Measurements from ENCODE around the gene GALNT2.

GALNT2 gene

DNA sequence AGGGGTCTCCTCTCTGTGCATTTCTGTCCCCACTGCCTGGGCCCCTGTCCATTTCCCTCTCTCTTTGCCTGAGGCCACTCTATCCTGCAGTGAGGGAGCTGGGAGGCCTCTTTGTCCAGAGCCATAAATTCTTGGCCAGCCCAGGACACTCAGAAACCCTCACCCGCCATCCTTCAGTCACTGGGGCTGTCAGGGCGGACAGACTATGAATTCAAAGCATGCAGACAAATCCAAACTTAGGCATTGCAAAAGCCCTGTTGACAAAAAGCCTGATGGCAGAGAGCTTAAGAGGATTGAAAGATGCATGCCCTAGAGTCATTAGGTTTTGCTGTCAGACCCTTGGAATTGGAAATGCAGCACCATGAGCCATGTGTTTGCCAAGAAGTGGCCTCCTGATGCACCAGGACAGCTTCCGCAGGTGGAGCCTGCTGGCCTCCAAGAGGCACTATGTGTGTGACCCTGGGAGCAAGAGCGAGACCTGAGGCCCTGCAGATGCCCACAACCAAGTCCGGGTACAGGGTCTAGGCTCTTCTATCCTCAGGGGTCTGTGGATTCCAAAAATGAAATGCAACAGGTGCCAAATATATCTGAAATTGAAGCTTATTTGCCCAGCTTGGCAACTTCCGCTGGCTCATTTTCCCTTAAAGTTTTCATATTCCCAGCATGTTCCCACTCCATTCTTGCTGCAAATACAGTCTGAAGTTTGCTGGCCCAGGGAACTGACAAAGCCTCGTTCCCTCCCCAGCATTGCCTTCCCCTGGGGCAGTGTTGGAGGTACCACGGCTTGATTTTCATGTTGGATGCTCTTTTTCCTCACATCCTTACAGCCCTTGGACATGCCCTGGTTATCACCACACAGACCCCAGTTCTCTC, 181.2 kb downstream of the GALNT2 start:
- H3K9me3 Mint-ChIP-seq: no peaks in the 10 kb centered on the region
- H3K27me3 Mint-ChIP-seq: no peaks in the 10 kb centered on the region
- H3K27ac Mint-ChIP-seq: peak overlapping the region; percentile 68
- peaks cover 17 to 25% of the 10 kb centered on the region in 2 donors for H3K4me1 Mint-ChIP-seq
- H3K4me3 Mint-ChIP-seq: no peak overlapping the region
- DNase-seq: no peak
- H3K36me3 Mint-ChIP-seq: peaks cover 74 to 82% of the 10 kb centered on the region in 2 donors
- ATAC-seq (replicated peaks): no peak

DNA sequence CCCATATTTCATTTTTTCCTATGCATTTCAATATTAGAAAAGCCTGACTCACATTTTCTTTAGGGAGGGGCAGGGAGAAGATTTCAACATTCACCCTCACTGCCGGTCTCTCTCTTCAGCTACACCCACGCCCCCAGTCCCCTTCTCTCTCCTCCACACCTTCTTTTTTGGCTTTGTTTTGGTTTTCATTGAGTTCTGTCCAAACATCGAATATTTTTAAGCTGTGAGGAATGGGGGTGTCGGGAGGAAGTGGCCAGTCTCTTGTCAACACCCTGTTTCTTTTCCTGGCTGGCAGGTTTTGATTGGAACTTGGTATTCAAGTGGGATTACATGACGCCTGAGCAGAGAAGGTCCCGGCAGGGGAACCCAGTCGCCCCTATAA, 181.8 kb downstream of the GALNT2 start:
- Mint-ChIP-seq H3K27ac (peak overlapping the region; percentile 21), H3K9me3 (no peaks in the 10 kb centered on the region), H3K4me3 (no peak overlapping the region), H3K36me3 (peaks cover 72 to 80% of the 10 kb centered on the region in 2 donors), H3K4me1 (peaks cover 15 to 24% of the 10 kb centered on the region in 2 donors), H3K27me3 (no peaks in the 10 kb centered on the region)
- ATAC-seq (replicated peaks) (no peak), DNase-seq (no peak)

DNA sequence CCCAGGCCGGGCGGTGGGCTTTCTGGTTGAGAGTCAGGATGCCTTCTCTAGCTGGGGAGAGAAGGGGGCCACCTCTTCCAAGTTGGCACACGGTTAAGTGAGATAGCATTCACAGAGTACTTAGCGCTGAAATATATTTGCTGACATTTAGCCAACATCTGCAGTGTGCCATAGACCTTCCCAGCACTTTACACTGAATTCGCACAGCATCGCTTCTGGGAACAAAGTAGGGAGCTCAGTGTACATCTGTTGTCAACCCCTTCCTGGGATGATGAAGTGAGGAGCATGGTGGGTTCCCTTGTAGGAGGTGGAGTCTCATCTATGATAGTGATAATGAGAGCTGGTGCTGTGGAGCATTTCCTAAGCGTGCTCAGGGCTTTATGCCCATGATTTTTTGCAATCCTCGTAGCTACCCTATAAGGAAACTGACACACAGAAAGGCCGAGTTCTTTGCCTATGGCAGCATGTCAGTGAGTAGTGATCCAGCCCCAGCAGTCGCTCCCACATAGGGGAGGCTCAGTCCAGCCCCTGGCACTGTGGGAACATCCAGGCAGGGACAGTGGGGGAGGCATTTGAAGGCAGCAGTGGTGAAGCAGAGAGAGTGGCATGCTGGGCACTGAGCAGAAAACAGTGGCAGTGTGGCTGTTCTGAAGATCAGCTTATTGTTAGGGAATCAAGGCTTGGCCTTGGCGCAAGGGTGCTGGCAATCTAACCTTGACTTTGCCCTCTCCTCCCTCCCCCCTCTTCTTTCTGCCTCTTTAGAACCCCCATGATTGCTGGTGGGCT, 182.8 kb downstream of the GALNT2 start:
- H3K27me3 Mint-ChIP-seq: no peaks in the 10 kb centered on the region
- peaks cover 72 to 79% of the 10 kb centered on the region in 2 donors for H3K36me3 Mint-ChIP-seq
- no peak for ATAC-seq (replicated peaks)
- H3K4me3 Mint-ChIP-seq: no peak overlapping the region
- H3K9me3 Mint-ChIP-seq: no peaks in the 10 kb centered on the region
- DNase-seq: no peak
- peaks cover 14 to 24% of the 10 kb centered on the region in 2 donors for H3K4me1 Mint-ChIP-seq
- peak overlapping the region; percentile 14 for H3K27ac Mint-ChIP-seq

DNA sequence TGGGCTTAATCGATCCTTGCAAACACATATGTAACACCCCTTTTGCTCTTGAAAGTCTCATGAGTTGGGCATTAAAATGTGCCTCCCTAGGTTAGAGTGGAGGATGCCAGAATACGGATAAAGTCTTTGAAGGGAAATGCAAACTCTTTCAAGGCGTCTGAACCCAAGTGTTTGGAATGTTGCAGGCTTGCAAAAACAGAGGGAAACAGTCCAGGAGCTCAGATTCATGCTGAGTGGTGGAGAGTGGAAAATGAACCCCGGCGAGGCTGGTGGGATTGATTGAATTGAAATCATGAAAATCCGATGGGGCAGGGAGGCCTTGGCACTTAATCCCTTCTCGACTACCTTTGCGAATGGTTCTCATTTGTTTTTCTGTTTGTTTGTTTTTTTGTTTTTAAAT, 183.6 kb downstream of the GALNT2 start:
- no peak overlapping the region for H3K4me3 Mint-ChIP-seq

DNA sequence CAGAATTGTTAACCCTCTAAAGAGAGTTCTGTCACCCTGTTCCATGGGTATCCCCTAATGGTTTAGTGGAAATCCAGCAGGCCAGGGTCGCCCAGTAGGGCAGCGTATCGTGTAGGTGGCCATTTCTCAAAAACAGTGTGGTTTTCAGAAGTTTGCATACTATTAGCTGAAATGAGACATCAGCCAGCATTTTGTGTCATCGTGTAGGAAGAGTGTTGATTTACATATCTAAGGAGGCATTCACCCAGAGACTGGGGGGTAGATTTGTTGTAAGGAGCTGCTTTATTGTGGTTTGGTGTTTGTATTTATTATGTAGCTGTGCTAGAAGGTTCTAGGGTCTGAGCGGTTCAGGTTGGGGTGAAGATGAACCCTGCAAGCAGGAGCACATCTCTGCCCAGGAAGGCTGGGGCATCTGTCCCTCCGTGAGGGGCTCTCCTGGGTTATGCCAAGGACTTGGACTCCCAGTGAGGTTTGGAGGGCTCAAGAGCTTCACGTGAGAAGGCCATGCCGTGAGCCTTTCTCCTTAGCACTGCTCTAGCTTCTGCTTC, 184.7 kb downstream of the GALNT2 start:
- Mint-ChIP-seq H3K4me3 (no peak overlapping the region), H3K27ac (peak overlapping the region; percentile 2), H3K9me3 (no peaks in the 10 kb centered on the region), H3K36me3 (peaks cover 70 to 80% of the 10 kb centered on the region in 2 donors), H3K4me1 (peaks cover 14 to 24% of the 10 kb centered on the region in 2 donors), H3K27me3 (no peaks in the 10 kb centered on the region)
- ATAC-seq (replicated peaks) (peak; percentile 90 to 92), DNase-seq (peak; percentile 39)

More for the DNA sequence above, 183.6 kb downstream of the GALNT2 start:
- ATAC-seq (replicated peaks) (no peak), DNase-seq (no peak)
- peaks cover 14 to 24% of the 10 kb centered on the region in 2 donors for H3K4me1 Mint-ChIP-seq
- H3K36me3 Mint-ChIP-seq: peaks cover 72 to 81% of the 10 kb centered on the region in 2 donors
- no peaks in the 10 kb centered on the region for H3K9me3 Mint-ChIP-seq
- no peaks in the 10 kb centered on the region for H3K27me3 Mint-ChIP-seq
- H3K27ac Mint-ChIP-seq: peak overlapping the region; percentile 14

DNA sequence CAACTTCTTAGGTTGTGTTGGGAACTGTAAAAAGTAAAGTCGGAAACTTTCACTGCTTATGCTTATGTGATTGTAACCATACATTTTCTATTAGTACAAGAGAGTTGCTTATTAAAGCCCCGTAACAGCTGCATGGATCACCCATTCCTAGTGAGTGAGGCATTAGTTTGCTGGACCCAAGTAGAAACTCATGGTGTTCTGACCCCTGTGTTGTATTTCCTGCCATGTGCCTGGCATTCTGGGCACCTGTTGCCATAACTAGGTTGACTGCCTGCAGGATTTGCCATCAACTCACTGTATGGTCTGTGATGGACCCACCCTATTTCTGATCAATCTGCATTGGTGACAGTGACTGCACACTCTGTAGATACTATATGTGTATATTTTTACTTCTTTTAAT, 186.1 kb downstream of the GALNT2 start:
- Mint-ChIP-seq H3K27ac (no peak overlapping the region), H3K27me3 (no peaks in the 10 kb centered on the region), H3K9me3 (peaks cover 0 to 2% of the 10 kb centered on the region in 2 donors), H3K36me3 (peaks cover 72 to 80% of the 10 kb centered on the region in 2 donors), H3K4me3 (no peak overlapping the region), H3K4me1 (peaks cover 17 to 24% of the 10 kb centered on the region in 2 donors)
- no peak for DNase-seq
- ATAC-seq (replicated peaks): no peak

DNA sequence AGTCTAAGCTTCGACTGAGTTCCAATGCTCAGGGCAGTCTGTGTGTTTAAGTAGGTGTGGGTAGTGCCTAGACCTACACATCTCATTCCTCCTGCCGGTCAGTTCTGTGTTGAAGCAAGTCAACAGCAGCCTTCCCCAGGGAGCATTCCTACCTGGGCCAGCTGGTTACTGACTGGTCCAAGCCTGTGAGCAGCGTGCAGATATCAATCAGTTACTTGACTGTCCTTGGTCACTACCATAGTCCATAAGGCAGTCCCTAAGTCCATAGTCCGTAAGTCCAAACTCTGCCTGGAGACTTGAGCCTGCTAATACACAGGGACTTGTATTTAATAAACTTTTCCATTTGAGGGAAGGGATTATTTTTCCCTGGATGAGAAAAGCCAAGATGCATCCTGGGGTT, 187.2 kb downstream of the GALNT2 start:
- ATAC-seq (replicated peaks) (no peak), DNase-seq (no peak)
- Mint-ChIP-seq H3K9me3 (peaks cover 0 to 2% of the 10 kb centered on the region in 2 donors), H3K4me1 (peaks cover 17 to 19% of the 10 kb centered on the region in 2 donors), H3K27me3 (no peaks in the 10 kb centered on the region), H3K36me3 (peaks cover 67 to 81% of the 10 kb centered on the region in 2 donors), H3K27ac (no peak overlapping the region), H3K4me3 (no peak overlapping the region)

DNA sequence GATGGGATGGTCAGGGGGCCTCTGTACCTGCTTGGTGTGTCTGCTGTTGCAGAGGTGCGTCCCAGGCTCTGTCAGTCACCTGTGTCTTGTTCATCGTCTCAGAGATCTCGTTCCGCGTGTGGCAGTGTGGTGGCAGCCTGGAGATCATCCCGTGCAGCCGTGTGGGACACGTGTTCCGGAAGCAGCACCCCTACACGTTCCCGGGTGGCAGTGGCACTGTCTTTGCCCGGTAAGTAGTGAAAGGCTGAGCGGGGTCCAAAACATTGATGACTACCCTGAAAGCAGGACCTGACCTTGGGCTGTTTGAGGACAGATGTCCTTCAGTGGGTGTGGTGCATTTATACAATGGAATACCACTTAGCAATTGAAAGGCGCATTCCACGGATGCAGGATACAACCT, 188.1 kb downstream of the GALNT2 start:
- H3K9me3 Mint-ChIP-seq: peaks cover 0 to 4% of the 10 kb centered on the region in 2 donors
- no peak overlapping the region for H3K27ac Mint-ChIP-seq
- H3K4me3 Mint-ChIP-seq: no peak overlapping the region
- peaks cover 19 to 23% of the 10 kb centered on the region in 2 donors for H3K4me1 Mint-ChIP-seq
- DNase-seq: no peak
- no peaks in the 10 kb centered on the region for H3K27me3 Mint-ChIP-seq
- peaks cover 64 to 77% of the 10 kb centered on the region in 2 donors for H3K36me3 Mint-ChIP-seq
- no peak for ATAC-seq (replicated peaks)

DNA sequence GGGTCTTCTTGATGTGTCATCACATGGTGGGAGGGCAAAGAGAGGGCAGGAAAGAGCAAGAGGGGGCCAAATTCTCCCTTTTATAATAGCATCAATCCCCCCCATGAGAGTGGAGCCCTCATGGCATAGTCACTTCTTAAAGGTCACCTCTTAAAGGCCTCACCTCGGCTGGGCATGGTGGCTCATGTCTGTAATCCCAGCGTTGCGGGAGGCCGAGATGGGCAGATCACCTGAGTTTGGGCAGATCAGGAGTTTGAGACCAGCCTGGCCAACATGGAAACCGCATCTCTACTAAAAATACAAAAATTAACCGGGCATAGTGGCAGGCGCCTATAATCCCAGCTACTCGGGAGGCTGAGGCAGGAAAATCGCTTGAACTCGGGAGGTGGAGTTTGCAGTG, 189.0 kb downstream of the GALNT2 start:
- Mint-ChIP-seq H3K36me3 (peaks cover 55 to 69% of the 10 kb centered on the region in 2 donors), H3K27me3 (no peaks in the 10 kb centered on the region), H3K4me3 (no peak overlapping the region), H3K4me1 (peaks cover 17 to 27% of the 10 kb centered on the region in 2 donors), H3K9me3 (peaks cover 0 to 4% of the 10 kb centered on the region in 2 donors), H3K27ac (no peak overlapping the region)
- DNase-seq (no peak), ATAC-seq (replicated peaks) (no peak)

DNA sequence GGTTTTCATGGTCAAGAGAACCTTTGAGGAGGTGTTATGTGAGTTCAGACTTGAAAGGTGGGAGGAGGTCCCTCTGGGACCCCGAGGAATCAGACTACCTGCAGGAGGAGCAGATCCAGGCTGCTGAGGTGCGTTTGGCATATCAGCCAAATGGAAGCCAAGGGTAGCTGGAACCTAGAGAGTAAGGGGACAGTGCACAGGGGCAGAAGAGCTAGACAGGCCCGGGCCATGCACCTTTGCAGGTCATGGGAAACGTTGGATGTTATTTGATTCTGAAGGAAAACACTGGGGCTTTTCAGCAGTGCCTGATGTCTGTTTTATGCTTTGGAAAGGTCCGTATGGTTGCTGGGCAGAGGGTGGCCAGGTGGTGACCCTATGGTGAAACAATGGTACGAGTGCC, 189.9 kb downstream of the GALNT2 start:
- Mint-ChIP-seq H3K9me3 (peaks cover 0 to 4% of the 10 kb centered on the region in 2 donors), H3K27me3 (no peaks in the 10 kb centered on the region), H3K36me3 (peaks cover 46 to 66% of the 10 kb centered on the region in 2 donors), H3K4me3 (no peak overlapping the region), H3K27ac (peak overlapping the region; percentile 1), H3K4me1 (peaks cover 11 to 19% of the 10 kb centered on the region in 2 donors)
- no peak for ATAC-seq (replicated peaks)
- no peak for DNase-seq

DNA sequence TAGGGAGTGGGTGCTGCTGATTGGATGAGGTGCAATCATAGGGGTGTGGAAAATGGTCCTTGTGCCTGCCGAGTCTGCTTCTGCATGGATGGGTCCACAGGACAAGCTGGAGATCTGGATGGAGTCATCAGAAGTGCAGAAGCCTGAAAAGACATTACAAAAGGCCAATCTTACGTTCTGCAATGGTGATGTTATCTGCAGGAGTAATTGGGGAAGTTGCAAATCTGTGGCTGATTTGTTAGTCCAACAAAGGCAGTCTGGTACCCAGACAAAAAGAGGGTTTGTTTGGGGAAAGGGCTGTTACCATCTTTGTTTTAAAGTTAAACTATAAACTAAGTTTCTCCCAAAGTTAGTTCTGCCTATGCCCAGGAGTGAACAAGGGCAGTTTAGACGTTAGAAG, 192.6 kb downstream of the GALNT2 start:
- Mint-ChIP-seq H3K27ac (no peak overlapping the region), H3K27me3 (no peaks in the 10 kb centered on the region), H3K4me3 (no peak overlapping the region), H3K36me3 (peaks cover 62 to 76% of the 10 kb centered on the region in 2 donors), H3K9me3 (peaks cover 0 to 4% of the 10 kb centered on the region in 2 donors), H3K4me1 (peaks cover 23 to 41% of the 10 kb centered on the region in 2 donors)
- DNase-seq: no peak
- ATAC-seq (replicated peaks): no peak

DNA sequence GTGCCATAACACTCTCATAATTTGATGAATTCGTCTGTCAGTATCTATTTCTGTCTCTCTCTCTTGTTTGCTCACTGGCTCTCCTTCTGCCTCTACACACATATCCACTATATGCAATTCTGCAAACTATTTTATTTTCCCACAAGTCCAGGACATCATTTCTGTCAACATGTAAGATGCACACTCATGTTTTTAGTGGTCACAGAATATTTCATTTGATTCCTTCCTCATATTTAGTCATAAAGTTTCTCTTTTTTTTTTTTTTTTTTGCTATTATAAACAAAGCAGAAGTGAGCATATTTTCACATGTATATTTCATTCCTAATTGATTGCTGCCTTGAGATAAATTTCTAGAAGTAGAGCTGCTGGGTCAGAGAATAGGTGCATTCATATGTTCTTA, 193.8 kb downstream of the GALNT2 start:
- no peak for DNase-seq
- Mint-ChIP-seq H3K27ac (no peak overlapping the region), H3K9me3 (peaks cover 0 to 4% of the 10 kb centered on the region in 2 donors), H3K27me3 (no peaks in the 10 kb centered on the region), H3K4me1 (peaks cover 29 to 48% of the 10 kb centered on the region in 2 donors), H3K36me3 (peaks cover 58 to 76% of the 10 kb centered on the region in 2 donors), H3K4me3 (no peak overlapping the region)
- peak; percentile 23 to 36 for ATAC-seq (replicated peaks)

DNA sequence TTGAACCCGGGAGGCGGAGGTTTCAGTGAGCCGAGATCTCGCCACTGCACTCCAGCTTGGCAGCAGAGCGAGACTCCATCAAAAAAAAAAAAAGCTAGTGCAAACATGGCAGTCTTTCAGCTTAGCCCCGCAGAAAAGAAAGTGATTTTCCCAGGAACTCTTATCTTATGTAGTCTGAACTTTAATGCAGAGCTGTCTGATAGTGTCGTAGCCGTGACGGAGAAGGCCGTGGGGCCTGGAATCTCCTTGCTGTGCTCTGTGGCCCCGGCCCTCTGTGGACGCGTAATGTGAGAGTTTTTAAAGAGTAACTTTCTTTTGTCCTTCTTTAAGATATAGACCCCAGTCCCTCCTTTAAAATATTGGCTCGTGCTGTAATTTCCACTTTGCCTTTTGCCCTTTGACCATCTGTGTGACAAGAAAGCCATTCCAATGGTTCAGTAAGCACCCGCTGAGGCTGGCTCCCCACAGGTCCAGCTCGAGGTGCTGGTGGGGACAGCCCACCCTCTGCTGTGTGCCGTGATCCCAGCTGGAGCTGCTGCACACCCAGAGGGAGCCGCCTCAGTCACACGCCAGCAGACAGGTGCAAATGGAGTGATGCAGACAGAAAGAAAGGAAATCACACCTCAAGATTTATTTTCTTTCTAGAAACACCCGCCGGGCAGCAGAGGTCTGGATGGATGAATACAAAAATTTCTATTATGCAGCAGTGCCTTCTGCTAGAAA, 195.1 kb downstream of the GALNT2 start:
- no peak for ATAC-seq (replicated peaks)
- no peak for DNase-seq
- Mint-ChIP-seq H3K27me3 (no peaks in the 10 kb centered on the region), H3K27ac (no peak overlapping the region), H3K9me3 (peaks cover 0 to 4% of the 10 kb centered on the region in 2 donors), H3K4me1 (peaks cover 31 to 48% of the 10 kb centered on the region in 2 donors), H3K4me3 (no peak overlapping the region), H3K36me3 (peaks cover 51 to 78% of the 10 kb centered on the region in 2 donors)

All from stimulated activated naive B cell treated with anti-CD40 and anti-IgM and Interleukin-4, amounts not matched to agents 10 μg/mL and 1 μg/mL and 100 μg/mL, for 72 hours (primary cell).